HG03095 (cell line): ENCODE measurements around the gene IBA57.
"Not testable (repeated sequence)": the region's sequence is repeated elsewhere in the genome, so short reads cannot be mapped to it uniquely, and the experiment has no call there.

Experiments
- ATAC-seq: cut with Tn5 transposase; IDR thresholded peaks from one replicate; pipeline ENCODE4 v1.9.1; 2021; ENCODE audit warnings: moderate library complexity; ENCODE audit not compliant: unreplicated experiment

Gene IBA57

GRCh38 chr1:228184152-228184551, 18.5 kb downstream of the IBA57 start:
- no peak for ATAC-seq

- no peak for ATAC-seq
Measured at GRCh38 chr1:228185641-228185965, 20.0 kb downstream of the IBA57 start.

- ATAC-seq, result not testable (repeated sequence)
Measured at GRCh38 chr1:228188249-228188648, 22.6 kb downstream of the IBA57 start.

GRCh38 chr1:228190182-228190581, 24.6 kb downstream of the IBA57 start:
- ATAC-seq, result no peak

GRCh38 chr1:228190778-228191177, 25.2 kb downstream of the IBA57 start:
- ATAC-seq, result no peak

GRCh38 chr1:228194436-228194835, 28.8 kb downstream of the IBA57 start:
- ATAC-seq, result no peak

DNA sequence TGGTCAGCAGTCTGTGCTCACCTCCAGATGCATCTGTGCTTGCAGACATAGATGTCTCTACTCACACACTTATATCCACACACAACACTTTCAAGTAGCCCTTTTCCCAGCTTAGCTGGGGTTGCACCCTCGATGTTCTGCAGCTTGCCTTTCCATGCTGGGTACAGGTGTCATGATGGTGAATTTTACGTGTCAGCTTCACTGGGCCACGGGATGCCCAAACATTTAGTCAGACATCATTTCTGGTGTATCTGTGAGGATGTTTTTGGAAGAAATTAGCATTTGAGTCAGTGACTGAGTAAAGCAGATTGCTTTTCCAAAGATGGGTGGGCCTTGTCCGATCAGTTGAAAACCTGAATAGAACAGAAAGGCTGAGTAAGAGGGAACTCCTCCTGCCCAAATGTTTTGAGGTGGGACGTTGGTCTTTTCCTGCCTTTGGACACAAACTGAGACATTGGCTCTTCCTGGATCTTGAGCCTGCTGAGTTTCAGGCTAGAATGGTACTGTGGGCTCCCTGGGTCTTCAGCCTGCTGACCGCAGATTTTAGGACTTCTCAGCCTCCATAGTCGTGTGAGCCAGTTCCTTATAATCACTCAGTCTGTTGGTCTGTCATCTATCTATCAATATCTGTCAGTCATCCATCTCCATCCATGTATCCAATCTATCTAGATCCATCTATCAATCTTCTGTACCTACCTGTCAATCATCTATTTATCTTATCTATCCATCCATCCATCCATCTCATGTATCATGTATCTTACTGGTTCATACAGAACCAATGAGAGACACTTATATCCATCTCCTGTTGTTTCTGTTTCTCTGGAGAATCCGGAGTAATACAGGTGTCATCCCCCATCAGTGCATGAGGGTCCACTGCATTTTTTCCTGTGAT, 29.6 kb downstream of the IBA57 start:
- no peak for ATAC-seq

- no peak for ATAC-seq
Measured at GRCh38 chr1:228197555-228198147, 32.0 kb downstream of the IBA57 start.

DNA sequence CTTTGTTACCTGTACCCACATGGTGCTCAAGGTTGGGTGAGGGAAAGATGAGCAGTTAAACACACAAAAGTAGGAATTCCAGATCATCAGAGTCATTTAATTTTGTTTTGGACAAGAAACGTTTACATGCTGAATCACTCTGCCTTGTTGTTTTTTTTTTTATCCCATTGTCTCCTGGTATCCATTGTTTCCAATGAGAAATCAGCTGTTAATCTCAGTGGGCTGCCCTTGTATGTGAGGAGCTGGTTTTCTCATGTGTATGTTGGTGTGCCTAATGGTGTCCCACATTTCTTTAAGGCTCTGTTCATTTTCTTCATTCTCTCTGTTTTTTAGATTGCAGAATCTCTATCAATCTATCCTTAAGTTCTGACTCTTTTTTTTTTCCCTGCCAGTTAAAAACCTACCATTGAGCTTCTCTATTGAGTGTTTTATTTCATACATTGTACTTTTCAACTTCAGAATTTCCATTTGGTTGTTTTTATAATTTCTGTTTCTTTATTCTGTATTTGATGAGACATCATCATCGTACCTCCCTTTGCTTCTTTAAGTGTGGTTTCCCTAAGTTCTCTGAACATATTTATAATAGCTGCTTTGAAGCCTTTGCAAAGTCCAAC, 33.5 kb downstream of the IBA57 start:
- ATAC-seq, result no peak

- no peak for ATAC-seq
Measured at GRCh38 chr1:228204958-228205357, 39.4 kb downstream of the IBA57 start.

- ATAC-seq, result no peak
Measured at GRCh38 chr1:228205526-228206436, 40.2 kb downstream of the IBA57 start.

- ATAC-seq, result no peak
Measured at GRCh38 chr1:228206582-228207351, 41.2 kb downstream of the IBA57 start.

GRCh38 chr1:228207381-228207810, 41.8 kb downstream of the IBA57 start:
- ATAC-seq, result no peak

- no peak for ATAC-seq
Measured at GRCh38 chr1:228207851-228208821, 42.5 kb downstream of the IBA57 start, which contains the start of gene OBSCN. OBSCN (plus strand) TSS chr1:228208044; CDS start chr1:228211784, 3,740 bp downstream.

DNA sequence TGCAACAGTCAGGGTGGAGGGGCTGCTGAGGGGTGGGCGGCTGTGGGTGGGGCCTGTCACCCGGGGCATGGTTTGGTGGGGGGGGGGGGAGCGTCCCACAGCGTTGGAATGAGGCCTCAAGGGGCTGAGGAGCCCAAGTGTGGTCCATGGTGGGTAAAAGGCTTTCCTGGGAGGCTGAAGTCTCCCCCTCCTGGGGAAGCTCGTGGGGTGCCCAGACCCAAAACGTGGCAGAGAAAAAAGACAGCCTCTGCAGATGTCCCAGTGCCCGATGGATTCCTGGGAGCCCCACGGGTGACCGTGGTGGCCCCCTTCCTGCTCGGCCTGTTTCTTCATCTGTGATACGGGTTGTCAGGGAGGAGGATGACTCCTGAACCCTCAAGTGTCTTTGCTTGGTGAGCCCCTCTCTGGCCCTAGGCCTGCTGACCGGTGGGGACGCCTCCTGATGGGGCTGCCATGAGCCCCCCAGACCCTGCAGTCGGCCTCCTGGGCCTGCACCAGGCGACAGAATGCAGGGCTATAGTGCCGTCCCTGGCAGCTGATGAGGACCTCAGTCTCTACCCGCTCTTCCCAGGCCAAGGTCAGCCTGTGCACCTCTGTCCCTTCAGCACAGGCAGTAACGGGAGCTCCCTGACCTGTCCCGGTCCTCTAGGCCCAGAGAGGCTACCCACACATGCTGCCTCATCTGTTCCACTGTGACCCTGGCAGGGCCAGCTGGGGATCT, 43.4 kb downstream of the IBA57 start:
- ATAC-seq, result no peak

DNA sequence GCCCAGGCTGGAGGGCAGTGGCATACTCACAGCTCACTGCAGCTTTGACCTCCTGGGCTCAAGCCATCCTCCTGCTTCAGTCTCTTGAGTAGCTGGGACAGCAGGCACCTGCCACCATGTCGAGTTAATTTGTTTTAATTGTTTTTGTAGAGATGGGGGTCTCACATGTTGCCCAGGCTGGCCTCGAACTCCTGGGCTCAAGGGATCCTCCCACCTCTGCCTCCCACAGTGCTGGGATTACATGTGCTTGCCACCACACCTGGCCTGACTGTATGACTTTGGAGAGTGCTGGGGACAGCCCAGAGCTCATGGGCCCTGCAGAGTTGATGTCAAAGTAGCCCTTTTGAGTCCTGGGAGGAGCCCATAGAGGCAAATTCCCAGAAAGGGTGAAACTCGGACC, 44.1 kb downstream of the IBA57 start:
- no peak for ATAC-seq

DNA sequence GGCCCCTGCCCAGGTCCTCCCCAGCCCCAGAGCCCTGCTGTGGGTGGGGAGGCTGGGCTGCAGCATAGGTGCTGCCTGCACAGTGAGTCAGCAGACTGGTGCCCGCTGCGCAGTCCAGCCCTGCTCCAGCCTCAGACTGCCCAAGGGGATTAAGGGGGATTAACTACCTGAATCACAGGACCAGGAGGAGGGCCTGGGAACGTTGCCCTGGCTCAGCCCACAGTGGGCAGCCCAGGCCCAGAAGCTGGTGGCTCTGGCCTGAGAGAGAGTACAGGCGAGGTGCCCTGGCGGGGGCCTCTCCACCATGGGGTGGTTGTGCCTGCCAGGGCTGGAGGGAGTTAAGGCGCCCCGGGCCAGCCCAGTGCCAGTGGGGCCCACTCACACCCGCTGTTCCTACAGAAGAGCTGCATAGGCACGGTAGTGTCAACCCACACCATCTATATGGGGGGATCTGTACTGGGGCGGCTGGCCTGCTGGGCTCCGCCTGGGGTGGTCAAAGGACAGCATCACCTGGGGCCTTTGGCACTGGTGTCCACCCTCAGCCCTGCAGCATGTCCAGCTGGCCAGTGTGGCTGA, 44.6 kb downstream of the IBA57 start:
- no peak for ATAC-seq
